H9 (cell line): ENCODE results near the gene FAM193B. TPM values are rescaled to one million over a fixed set of nuclear protein-coding genes. Genes with fewer than 3 reads are reported as not detected.

Experiments
- DNase-seq: peaks from one replicate; pipeline ENCODE4 v3.0.0-alpha.2; 2017
- H2AFZ ChIP-seq: one replicate; pipeline ENCODE4 v1.6.1; 2013; ENCODE audit warnings: mild to moderate bottlenecking, low read length, control low read depth, moderate library complexity
- H2AK5ac ChIP-seq: 2 replicates; pipeline ENCODE4 v1.6.1; 2013; ENCODE audit warnings: low read length, control low read depth, mixed read lengths; ENCODE audit not compliant: insufficient read length
- H2BK120ac ChIP-seq: one replicate; pipeline ENCODE4 v1.6.1; 2013; ENCODE audit warnings: low read depth, mild to moderate bottlenecking, low read length, control low read depth, inconsistent platforms; ENCODE audit not compliant: poor library complexity, severe bottlenecking
- H2BK12ac ChIP-seq: 2 replicates; pipeline ENCODE4 v1.6.1; 2013; ENCODE audit warnings: low read length, control low read depth, mixed read lengths, low read depth; ENCODE audit not compliant: insufficient read length
- H2BK15ac ChIP-seq: 2 replicates; pipeline ENCODE4 v1.6.1; 2013; ENCODE audit warnings: low read depth, low read length, control low read depth
- H2BK20ac ChIP-seq: one replicate; pipeline ENCODE4 v1.6.1; 2013; ENCODE audit warnings: low read depth, mild to moderate bottlenecking, low read length, control low read depth, inconsistent platforms; ENCODE audit not compliant: poor library complexity, severe bottlenecking
- H2BK5ac ChIP-seq: 2 replicates; pipeline ENCODE4 v1.6.1; 2013; ENCODE audit warnings: low read length, control low read depth, mixed read lengths; ENCODE audit not compliant: insufficient read length
- H3K14ac ChIP-seq: 2 replicates; pipeline ENCODE4 v1.6.1; 2013; ENCODE audit warnings: low read length, control low read depth; ENCODE audit not compliant: insufficient read depth
- H3K18ac ChIP-seq: 2 replicates; pipeline ENCODE4 v1.6.1; 2013; ENCODE audit warnings: low read depth, mild to moderate bottlenecking, mixed read lengths, low read length, control low read depth; ENCODE audit not compliant: insufficient read length
- H3K23ac ChIP-seq: 2 replicates; pipeline ENCODE4 v1.6.1; 2013; ENCODE audit warnings: low read length, control low read depth, mixed read lengths, low read depth; ENCODE audit not compliant: insufficient read length
- H3K23me2 ChIP-seq: 2 replicates; pipeline ENCODE4 v1.6.1; 2013; ENCODE audit warnings: low read depth, mild to moderate bottlenecking, mixed read lengths, low read length, control low read depth; ENCODE audit not compliant: insufficient read length, poor library complexity, severe bottlenecking
- H3K27ac ChIP-seq: 2 replicates; pipeline ENCODE4 v1.5.1; 2013; ENCODE audit warnings: low read length, control low read depth, mixed read lengths, low read depth; ENCODE audit not compliant: insufficient read length
- H3K27me3 ChIP-seq: 2 replicates; pipeline ENCODE4 v1.6.1; 2013; ENCODE audit warnings: low read length, control low read depth, inconsistent platforms; ENCODE audit not compliant: insufficient read depth
- H3K4ac ChIP-seq: 2 replicates; pipeline ENCODE4 v1.6.1; 2013; ENCODE audit warnings: low read depth, mild to moderate bottlenecking, control low read depth, inconsistent platforms, low read length, moderate library complexity
- H3K4me1 ChIP-seq: 2 replicates; pipeline ENCODE4 v1.6.1; 2013; ENCODE audit warnings: low read length, control low read depth, inconsistent platforms; ENCODE audit not compliant: insufficient read depth
- H3K4me2 ChIP-seq: 2 replicates; pipeline ENCODE4 v1.6.1; 2013; ENCODE audit warnings: low read length, control low read depth, mixed read lengths; ENCODE audit not compliant: insufficient read length, insufficient read depth
- H3K56ac ChIP-seq: 2 replicates; pipeline ENCODE4 v1.6.1; 2013; ENCODE audit warnings: low read depth, mild to moderate bottlenecking, mixed read lengths, low read length, control low read depth; ENCODE audit not compliant: insufficient read length
- H3K79me1 ChIP-seq: 2 replicates; pipeline ENCODE4 v1.6.1; 2013; ENCODE audit warnings: low read depth, mild to moderate bottlenecking, moderate library complexity, low read length, control low read depth, inconsistent platforms; ENCODE audit not compliant: insufficient read depth, poor library complexity, severe bottlenecking
- H3K79me2 ChIP-seq: 2 replicates; pipeline ENCODE4 v1.6.1; 2013; ENCODE audit warnings: low read length, control low read depth, inconsistent platforms; ENCODE audit not compliant: insufficient read depth
- H3K9ac ChIP-seq: 2 replicates; pipeline ENCODE4 v1.6.1; 2013; ENCODE audit warnings: low read length, control low read depth, mixed read lengths; ENCODE audit not compliant: insufficient read length; ENCODE audit errors: extremely low read depth
- H3K9me3 ChIP-seq: one replicate; pipeline ENCODE4 v1.6.1; 2013; ENCODE audit warnings: low read depth, low read length, inconsistent platforms; ENCODE audit not compliant: control insufficient read depth
- H3T11ph ChIP-seq: one replicate; pipeline ENCODE4 v1.6.1; 2013; ENCODE audit warnings: mild to moderate bottlenecking, low read length, control low read depth, inconsistent platforms
- H4K20me1 ChIP-seq: one replicate; pipeline ENCODE4 v1.6.1; 2013; ENCODE audit not compliant: control insufficient read depth, insufficient read length, insufficient read depth
- H4K5ac ChIP-seq: 2 replicates; pipeline ENCODE4 v1.6.1; 2013; ENCODE audit warnings: low read depth, mild to moderate bottlenecking, mixed read lengths, low read length, control low read depth; ENCODE audit not compliant: insufficient read length
- H4K8ac ChIP-seq: replicated peaks from 2 replicates; pipeline ENCODE4 v1.6.1; 2013; ENCODE audit warnings: low read length, control low read depth, mixed read lengths, low read depth; ENCODE audit not compliant: insufficient read length
- H4K91ac ChIP-seq: 2 replicates; pipeline ENCODE4 v1.6.1; 2013; ENCODE audit warnings: low read depth, mild to moderate bottlenecking, moderate library complexity, mixed read lengths, low read length, control low read depth; ENCODE audit not compliant: insufficient read length
- H3K27ac Mint-ChIP-seq, 3 experiments: 2 replicates in 2 of 3; 3 replicates in 1 of 3; pipeline ENCODE4 v1.8.0; 2020 to 2021; ENCODE audit warnings: mixed read lengths in 3 of 3, mild to moderate bottlenecking in 1 of 3, moderate library complexity in 1 of 3
- H3K27me3 Mint-ChIP-seq: 2 replicates; pipeline ENCODE4 v1.8.0; 2021; ENCODE audit warnings: low read depth, mild to moderate bottlenecking, moderate library complexity, mixed read lengths
- H3K36me3 Mint-ChIP-seq, 3 experiments: 2 replicates in 2 of 3; 3 replicates in 1 of 3; pipeline ENCODE4 v1.8.0; 2020 to 2021; ENCODE audit warnings: low read depth in 3 of 3, mixed read lengths in 3 of 3; ENCODE audit not compliant: insufficient read depth in 1 of 3
- H3K4me1 Mint-ChIP-seq, 2 experiments: 2 replicates each; pipeline ENCODE4 v1.8.0; 2020; ENCODE audit warnings: mixed read lengths in 2 of 2
- H3K4me3 Mint-ChIP-seq, 2 experiments: 2 replicates in 1 of 2; 3 replicates in 1 of 2; pipeline ENCODE4 v1.8.0; 2020 to 2021; ENCODE audit warnings: mild to moderate bottlenecking in 2 of 2, mixed read lengths in 2 of 2, moderate library complexity in 1 of 2
- H3K9me3 Mint-ChIP-seq, 2 experiments: 2 replicates in 1 of 2; 3 replicates in 1 of 2; pipeline ENCODE4 v1.8.0; 2020; ENCODE audit warnings: mild to moderate bottlenecking in 2 of 2, mixed read lengths in 2 of 2, moderate library complexity in 1 of 2
- WGBS: extraction: QIAGEN DNeasy Blood & Tissue Kit; methylation state at CpG from one replicate; pipeline ENCODE4 v1.1.7; 2013; ENCODE audit warnings: missing lambda C conversion rate, low lambda C conversion rate, mixed read lengths; ENCODE audit not compliant: insufficient read length; ENCODE audit errors: extremely low coverage; 5-methylcytosine and 5-hydroxymethylcytosine counted together
- total RNA-seq: library from RNA; stranded (reverse); gene quantifications from 2 replicates; pipeline ENCODE4 v1.2.1, GENCODE V29; 2021
- TF ChIP-seq, protein P1 (sequence below): fragments of 200-600 bp; sonication (generic); conservative IDR thresholded peaks from 3 replicates; pipeline ENCODE4 v1.8.0; 2021; ENCODE audit warnings: antibody characterized with exemption, mild to moderate bottlenecking

The FAM193B gene
- total RNA-seq, 1 experiment from 2014 or later = 71.5 TPM

DNA sequence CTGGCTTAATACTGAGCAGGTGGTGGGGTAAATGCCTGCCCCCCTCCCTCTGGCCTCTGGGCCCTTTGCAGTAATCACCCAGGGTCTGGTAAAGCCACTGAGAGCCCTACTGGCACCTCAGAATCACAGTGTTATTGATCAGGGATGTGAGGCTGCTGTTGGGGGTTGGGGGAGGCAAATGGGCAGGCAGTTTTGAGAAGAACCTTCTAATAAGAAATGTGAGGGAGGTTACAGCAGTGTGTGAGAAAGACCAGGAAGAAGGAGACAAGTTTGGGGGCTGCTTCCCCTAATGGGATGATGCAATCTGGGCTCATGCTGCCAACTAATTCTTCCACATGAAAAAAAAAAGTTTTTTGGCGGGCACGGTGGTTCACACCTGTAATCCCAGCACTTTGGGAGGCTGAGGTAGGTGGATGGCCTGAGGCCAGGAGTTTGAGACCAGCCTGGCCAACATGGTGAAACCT lies 42.4 kb upstream of the FAM193B start:
- H2BK120ac ChIP-seq = no peak overlapping the region
- no peaks in the 10 kb centered on the region for H4K20me1 ChIP-seq
- peaks cover 12% of the 10 kb centered on the region for H3K23me2 ChIP-seq
- H2BK20ac ChIP-seq = no peak overlapping the region
- H3K4me2 ChIP-seq = no peak overlapping the region
- Mint-ChIP-seq H3K9me3 (no peaks in the 10 kb centered on the region; a peak in 1 of 5 replicates), H3K4me3 (no peak overlapping the region), H3K27me3 (peaks cover 11% of the 10 kb centered on the region), H3K4me1 (peaks cover 11 to 21% of the 10 kb centered on the region in 2 experiments), H3K27ac (no peak overlapping the region), H3K36me3 (peaks cover 25 to 46% (median 39%) of the 10 kb centered on the region in 3 experiments)
- no peak overlapping the region for H3K9ac ChIP-seq
- no peaks in the 10 kb centered on the region for H3K27me3 ChIP-seq
- H4K8ac ChIP-seq = no peak overlapping the region
- H3K4ac ChIP-seq = no peak overlapping the region
- H3T11ph ChIP-seq = no peak overlapping the region
- H2AK5ac ChIP-seq = no peak overlapping the region
- no peak overlapping the region for H3K27ac ChIP-seq
- no peak overlapping the region for H2AFZ ChIP-seq
- no peak overlapping the region for H2BK12ac ChIP-seq
- H2BK15ac ChIP-seq = no peak overlapping the region
- peaks cover 3% of the 10 kb centered on the region; the same call in 1 of the 2 replicates for H3K4me1 ChIP-seq
- DNase-seq = no peak
- no peak overlapping the region for H3K18ac ChIP-seq
- H3K56ac ChIP-seq = no peak overlapping the region
- H4K5ac ChIP-seq = no peak overlapping the region
- no peaks in the 10 kb centered on the region for H3K79me2 ChIP-seq
- no peak overlapping the region for H3K23ac ChIP-seq
- TF ChIP-seq, protein P1, sequence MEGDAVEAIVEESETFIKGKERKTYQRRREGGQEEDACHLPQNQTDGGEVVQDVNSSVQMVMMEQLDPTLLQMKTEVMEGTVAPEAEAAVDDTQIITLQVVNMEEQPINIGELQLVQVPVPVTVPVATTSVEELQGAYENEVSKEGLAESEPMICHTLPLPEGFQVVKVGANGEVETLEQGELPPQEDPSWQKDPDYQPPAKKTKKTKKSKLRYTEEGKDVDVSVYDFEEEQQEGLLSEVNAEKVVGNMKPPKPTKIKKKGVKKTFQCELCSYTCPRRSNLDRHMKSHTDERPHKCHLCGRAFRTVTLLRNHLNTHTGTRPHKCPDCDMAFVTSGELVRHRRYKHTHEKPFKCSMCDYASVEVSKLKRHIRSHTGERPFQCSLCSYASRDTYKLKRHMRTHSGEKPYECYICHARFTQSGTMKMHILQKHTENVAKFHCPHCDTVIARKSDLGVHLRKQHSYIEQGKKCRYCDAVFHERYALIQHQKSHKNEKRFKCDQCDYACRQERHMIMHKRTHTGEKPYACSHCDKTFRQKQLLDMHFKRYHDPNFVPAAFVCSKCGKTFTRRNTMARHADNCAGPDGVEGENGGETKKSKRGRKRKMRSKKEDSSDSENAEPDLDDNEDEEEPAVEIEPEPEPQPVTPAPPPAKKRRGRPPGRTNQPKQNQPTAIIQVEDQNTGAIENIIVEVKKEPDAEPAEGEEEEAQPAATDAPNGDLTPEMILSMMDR = no peak
- no peak overlapping the region for H2BK5ac ChIP-seq
- no peaks in the 10 kb centered on the region for H3K79me1 ChIP-seq
- no CpG with 5 or more reads among the region's 2 CpGs for WGBS
- H3K9me3 ChIP-seq = no peaks in the 10 kb centered on the region
- no peak overlapping the region for H4K91ac ChIP-seq
- H3K14ac ChIP-seq = no peak overlapping the region
